IPS-15b (cell line): Measurements from ENCODE around the gene TBPL1.

Source experiments
- H3K27me3 ChIP-seq: one replicate; pipeline ENCODE4 v1.6.1; 2013; ENCODE audit warnings: low read length; ENCODE audit not compliant: control insufficient read depth, insufficient read depth
- H3K36me3 ChIP-seq: one replicate; pipeline ENCODE4 v1.6.1; 2013; ENCODE audit warnings: low read length; ENCODE audit not compliant: control insufficient read depth, insufficient read depth
- H3K4me1 ChIP-seq: one replicate; pipeline ENCODE4 v1.6.1; 2013; ENCODE audit warnings: mild to moderate bottlenecking, low read length; ENCODE audit not compliant: control insufficient read depth, insufficient read depth
- H3K4me3 ChIP-seq: one replicate; pipeline ENCODE4 v1.5.1; 2013; ENCODE audit warnings: low read depth, low read length
- H3K9ac ChIP-seq: one replicate; pipeline ENCODE4 v1.6.1; 2013; ENCODE audit warnings: low read depth, mild to moderate bottlenecking, low read length
- H3K9me3 ChIP-seq: one replicate; pipeline ENCODE4 v1.6.1; 2013; ENCODE audit warnings: mild to moderate bottlenecking, low read length; ENCODE audit not compliant: control insufficient read depth, insufficient read depth

TBPL1 gene

DNA sequence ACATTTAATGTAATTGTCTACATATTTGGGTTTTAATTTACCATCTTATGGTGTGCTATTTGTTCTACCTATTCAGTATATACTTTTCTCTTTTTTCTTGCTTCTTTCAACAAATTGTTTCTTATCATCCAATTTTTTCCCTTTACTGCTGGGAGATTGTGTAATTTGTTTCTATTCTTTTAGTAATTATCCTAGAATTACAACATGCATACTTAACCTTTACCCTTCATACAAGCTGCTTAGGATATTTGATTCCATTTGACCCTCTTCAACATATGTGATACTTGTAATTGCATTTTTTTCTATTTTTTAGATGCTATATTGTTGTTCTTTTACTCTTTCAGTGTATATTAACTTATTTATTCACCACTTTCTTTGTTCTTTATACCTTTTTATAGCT, 15.1 kb upstream of the TBPL1 start:
- Histone ChIP-seq H3K36me3 (no peaks in the 10 kb centered on the region), H3K4me1 (no peaks in the 10 kb centered on the region), H3K9ac (no peak overlapping the region), H3K27me3 (no peaks in the 10 kb centered on the region), H3K9me3 (no peaks in the 10 kb centered on the region), H3K4me3 (no peak overlapping the region)

DNA sequence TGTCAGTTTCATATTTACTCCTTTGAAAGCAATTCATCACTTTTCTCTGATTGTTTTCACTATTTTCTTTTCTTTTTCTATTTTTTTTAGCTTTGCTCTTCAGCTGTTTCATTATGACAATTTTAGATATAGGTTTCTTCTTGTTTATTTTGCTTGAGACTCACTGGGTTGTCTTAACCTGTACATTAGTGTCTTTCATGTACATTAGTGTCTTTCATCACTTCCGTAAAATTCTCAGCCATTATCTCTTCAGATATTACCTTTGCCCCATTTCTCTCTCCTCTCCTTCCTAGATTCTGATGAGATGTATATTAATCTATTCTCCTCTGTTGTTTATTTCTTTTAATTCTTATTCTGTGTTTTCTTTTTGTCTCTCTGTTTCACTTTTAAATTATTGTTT, 14.5 kb upstream of the TBPL1 start:
- Histone ChIP-seq H3K9ac (no peak overlapping the region), H3K4me1 (no peaks in the 10 kb centered on the region), H3K36me3 (no peaks in the 10 kb centered on the region), H3K27me3 (no peaks in the 10 kb centered on the region), H3K9me3 (no peaks in the 10 kb centered on the region), H3K4me3 (no peak overlapping the region)

DNA sequence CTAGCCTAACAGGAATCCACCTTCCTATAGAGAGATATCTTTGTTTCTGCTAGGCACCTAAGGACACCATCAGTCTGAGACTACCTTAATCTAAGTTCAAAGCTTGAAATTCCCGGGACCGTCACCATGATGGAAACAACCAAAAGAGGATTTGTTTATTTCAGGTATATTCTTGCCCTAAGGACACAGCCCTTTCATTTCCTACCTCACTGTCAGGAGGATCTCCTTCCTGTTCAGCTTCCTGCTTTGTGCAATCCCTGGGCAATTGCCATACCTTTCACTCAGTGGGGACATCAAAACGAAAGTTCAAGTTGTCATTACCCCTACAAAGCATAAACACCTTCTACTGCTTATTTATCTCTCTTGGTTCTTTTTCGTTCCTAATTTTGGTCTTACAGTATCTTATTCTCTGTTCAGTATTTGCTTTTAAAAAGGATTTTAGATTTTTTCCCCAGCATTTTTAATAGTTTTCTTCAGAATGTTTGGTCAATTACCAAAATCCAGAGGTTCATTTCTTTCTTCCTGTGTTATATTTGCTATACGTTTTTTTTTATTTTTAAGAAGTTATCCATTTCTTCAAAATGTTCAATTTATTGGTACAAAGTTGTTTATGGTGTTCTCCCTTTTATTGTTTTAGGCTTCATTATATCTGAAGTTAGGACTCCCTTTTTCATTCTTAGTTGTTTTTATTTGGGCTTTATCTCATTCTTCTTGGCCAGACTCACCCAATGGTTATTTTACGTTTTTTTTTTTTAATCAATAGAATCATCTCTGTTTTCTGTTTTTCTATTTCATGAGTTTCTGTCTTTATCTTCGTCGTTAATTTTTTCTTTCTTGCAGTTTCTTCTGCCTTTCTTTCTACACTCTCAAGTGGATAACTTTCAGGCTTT, 13.0 kb upstream of the TBPL1 start:
- H3K27me3 ChIP-seq: no peaks in the 10 kb centered on the region
- no peaks in the 10 kb centered on the region for H3K9me3 ChIP-seq
- H3K36me3 ChIP-seq: no peaks in the 10 kb centered on the region
- H3K4me1 ChIP-seq: no peaks in the 10 kb centered on the region
- H3K9ac ChIP-seq: no peak overlapping the region
- no peak overlapping the region for H3K4me3 ChIP-seq

DNA sequence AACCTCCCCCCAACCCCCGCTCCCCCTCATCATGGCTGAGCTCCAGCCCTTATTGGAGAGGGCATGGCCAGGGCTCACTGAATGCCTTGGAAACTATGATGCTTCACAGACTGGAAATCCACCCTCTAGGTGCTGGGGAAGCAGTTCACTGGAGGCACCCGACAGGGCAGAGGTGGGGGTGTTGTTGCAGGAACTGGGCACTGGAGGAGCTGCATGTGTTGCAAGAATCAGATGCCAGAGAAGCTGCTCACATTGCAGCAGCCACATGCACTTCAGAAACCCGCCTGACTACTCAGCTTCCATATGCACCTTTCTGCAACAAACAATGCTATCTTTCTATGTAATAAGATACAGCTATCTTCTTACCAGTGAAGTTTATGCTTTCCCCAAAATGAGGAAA, 7.9 kb upstream of the TBPL1 start:
- H3K27me3 ChIP-seq: peaks cover 2% of the 10 kb centered on the region
- no peak overlapping the region for H3K9ac ChIP-seq
- H3K36me3 ChIP-seq: no peaks in the 10 kb centered on the region
- H3K9me3 ChIP-seq: no peaks in the 10 kb centered on the region
- no peak overlapping the region for H3K4me3 ChIP-seq
- H3K4me1 ChIP-seq: no peaks in the 10 kb centered on the region

DNA sequence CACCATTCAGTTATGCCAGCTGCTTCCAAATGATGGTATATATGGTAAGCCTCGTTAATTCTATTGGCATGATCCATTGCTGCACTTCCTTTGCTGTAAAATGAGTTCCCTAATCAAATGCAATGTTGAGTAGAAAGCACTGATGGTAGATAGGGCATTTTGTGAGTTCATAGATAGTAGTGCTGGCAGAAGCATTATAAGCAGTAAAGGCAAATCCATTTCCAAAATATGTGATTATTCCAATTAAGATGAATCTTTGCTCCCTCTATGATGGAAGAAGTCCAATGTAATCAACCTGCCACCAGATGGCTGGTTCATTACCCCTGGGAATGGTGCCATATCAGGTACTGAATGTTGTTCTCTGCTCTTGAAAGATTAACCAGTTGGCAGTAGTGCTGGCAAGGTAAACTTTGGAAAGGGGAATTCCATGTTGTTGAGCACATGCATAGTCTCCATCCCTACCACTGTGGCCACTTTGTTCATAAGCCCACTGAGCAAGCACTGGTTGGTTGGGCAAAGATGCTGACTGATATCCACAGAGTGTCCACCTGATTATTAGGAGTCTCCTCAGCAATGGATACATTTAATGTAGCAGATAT, 5.6 kb upstream of the TBPL1 start:
- peaks cover 7% of the 10 kb centered on the region for H3K4me1 ChIP-seq
- H3K36me3 ChIP-seq: no peaks in the 10 kb centered on the region
- peaks cover 7% of the 10 kb centered on the region for H3K27me3 ChIP-seq
- H3K4me3 ChIP-seq: no peak overlapping the region
- no peaks in the 10 kb centered on the region for H3K9me3 ChIP-seq
- no peak overlapping the region for H3K9ac ChIP-seq

DNA sequence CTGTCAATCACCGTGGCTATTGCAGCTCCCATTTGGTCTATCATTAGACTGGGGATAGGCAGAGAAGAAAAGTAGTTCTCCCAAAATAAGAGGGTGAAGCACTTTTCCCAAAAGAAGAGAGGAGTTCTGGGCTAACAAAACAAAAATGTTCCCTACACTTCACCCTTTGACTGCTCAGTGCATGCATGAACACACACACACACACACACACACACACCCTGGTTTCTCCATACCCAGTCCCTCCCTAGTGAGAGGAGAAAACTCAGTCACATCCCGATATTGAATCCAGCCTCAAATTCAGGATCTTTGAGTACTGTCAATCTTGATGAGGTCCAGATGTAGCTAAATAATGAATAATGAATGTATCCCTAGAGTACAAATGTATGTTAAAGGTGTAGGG, 4.6 kb upstream of the TBPL1 start:
- Histone ChIP-seq H3K4me1 (peaks cover 7% of the 10 kb centered on the region), H3K9me3 (no peaks in the 10 kb centered on the region), H3K4me3 (no peak overlapping the region), H3K36me3 (no peaks in the 10 kb centered on the region), H3K9ac (no peak overlapping the region), H3K27me3 (peaks cover 7% of the 10 kb centered on the region)

DNA sequence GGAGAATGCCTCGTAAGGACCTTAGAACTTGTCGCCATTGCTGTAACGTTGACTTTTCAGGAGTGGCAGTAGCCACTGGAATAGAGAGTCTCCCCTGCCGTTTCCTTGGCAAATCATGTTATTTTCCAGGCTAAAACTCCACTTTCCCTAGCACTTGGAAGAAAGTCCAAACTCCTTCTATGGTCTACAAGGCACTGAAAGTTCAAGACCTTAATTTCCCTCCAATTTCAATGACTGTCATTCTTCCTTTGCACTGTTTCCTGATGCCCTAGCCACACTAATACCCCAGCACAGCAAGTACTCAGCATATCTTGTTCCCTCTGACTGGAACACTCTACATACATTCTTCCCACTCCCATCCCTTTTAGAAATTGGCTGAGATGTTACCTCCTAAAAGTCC, 1.8 kb upstream of the TBPL1 start:
- no peaks in the 10 kb centered on the region for H3K36me3 ChIP-seq
- H3K4me3 ChIP-seq: peak overlapping the region; percentile 93
- no peak overlapping the region for H3K9ac ChIP-seq
- H3K4me1 ChIP-seq: peaks cover 21% of the 10 kb centered on the region
- H3K9me3 ChIP-seq: no peaks in the 10 kb centered on the region
- H3K27me3 ChIP-seq: peaks cover 7% of the 10 kb centered on the region

DNA sequence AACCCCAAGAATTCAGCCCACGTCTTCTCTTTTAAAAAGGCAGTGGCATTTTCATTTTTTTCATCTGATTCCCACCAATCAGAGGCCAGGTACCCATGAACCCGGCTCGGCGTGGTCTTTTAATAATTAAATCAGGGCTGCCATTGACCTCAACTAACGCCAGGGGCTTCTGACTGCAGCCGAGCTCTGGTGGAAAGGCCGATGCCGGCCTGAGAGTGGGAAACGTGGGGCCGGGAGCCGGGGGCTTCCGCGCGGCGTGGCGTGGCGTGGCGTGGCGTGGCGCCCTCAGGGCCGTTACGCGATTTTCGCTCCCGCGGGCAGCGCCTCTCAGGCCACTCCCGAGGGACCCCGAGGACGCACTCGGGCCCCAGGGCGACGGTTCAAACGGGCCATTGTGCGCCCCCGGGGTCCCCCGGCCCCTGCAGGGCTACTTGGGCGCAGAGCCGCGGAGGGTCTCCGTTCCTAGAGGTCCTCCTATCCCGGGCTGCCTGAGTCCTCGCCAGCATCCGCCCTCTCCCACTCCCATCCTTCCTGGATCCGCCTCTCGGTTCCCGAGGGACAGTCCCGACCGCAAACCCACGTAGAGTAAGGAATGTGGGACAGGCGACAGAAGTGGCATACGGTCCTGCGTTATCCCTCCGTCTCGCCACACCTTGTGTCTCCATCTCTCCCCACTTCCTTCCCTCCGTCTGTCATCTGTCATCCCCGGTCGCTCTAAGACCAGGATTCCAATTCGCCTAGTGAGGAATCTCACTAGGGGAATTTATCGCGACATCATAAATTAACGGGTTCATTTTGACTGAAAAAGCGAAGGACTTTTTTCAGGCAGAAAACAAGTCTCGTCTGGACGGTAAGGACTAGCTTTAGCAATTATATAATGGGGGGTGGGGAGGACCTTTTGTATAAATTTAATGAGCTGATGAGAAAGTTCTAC, 876 bp upstream of the TBPL1 start:
- Histone ChIP-seq H3K27me3 (peaks cover 7% of the 10 kb centered on the region), H3K9ac (no peak overlapping the region), H3K4me3 (peak overlapping the region; percentile 93)

DNA sequence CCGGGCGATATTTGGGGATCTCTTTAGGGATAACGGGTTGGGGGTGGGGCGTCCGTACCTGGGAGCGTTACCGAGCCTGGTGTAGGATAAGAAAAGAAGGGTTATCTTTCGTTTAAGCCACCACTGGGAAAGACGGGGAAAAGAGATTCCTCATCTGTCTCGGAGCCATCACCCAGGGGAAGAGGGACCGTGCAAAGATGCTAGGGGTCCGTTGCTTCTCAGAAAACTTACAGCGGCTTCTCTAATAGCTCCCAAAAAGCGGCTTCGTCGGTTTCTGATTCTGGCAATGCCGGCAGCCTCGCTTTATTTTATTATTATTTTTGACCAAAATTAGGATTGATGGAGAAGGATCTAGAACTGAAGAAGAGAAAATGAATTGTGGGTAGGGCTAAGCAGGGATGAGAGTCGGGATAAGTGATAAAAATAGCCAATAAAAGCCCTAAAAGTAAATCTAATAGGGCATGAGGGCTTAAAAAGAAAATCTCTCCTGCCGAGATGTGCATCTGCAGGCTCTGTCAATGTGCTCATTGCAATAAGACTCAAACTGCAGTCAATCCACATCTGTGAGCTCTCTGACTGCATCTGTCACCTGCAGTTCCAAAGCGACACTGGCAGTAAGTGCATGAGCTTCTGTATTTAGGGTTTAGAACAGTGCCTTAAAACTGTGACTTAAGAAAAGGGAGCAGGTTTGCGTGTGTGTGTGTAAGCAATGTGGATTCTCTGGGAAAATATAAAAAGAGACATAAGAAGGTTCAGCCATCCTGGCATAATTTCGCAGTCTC, 801 bp downstream of the TBPL1 start:
- Histone ChIP-seq H3K4me3 (peak overlapping the region; percentile 83), H3K36me3 (no peaks in the 10 kb centered on the region), H3K4me1 (peaks cover 21% of the 10 kb centered on the region), H3K9ac (peak overlapping the region; percentile 37), H3K27me3 (peaks cover 5% of the 10 kb centered on the region), H3K9me3 (no peaks in the 10 kb centered on the region)

More for the DNA sequence above, 876 bp upstream of the TBPL1 start:
- no peaks in the 10 kb centered on the region for H3K9me3 ChIP-seq
- no peaks in the 10 kb centered on the region for H3K36me3 ChIP-seq
- H3K4me1 ChIP-seq: peaks cover 21% of the 10 kb centered on the region

DNA sequence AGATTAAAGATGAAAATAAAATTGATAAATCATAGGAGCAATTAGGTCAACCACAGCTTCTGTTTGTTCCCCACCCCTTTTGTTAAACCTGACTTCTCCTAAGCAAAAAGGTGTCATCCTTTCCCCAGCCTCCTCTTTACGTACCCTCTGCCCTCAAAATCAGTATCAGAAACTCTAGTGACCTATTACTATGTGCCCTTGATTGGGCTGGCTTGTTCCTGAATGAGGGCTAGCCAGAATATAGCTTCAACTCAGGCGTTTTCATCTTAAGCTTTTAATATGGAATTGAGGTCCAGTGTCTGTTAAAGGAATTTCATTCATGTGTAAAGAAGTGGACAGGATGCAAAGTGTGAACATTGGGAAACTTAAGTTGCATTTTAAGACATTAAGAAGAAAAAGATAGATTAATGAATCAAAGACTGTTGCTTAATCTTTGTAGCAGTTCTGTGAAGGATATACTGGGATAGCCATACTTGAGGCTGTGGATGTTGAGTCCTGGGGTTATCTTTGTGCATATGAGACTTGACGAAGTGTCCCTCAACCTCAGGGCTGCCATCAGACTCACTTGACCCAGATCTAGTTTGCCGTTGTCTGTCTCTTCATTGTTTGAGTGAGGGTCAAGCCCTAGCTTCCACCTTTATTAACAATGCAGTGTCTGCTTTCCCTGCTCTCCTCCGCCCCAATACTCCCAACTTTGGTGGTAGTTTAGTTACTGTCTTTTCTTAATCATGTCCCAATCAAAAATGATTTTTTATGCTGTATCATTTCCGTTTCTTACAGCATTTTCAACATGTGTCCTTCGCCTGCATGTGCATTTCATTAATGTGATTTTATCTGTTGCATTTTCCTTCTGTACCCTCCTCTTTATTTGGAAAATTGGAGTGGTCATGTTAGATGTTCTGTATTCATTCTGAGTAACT, 1.9 kb downstream of the TBPL1 start:
- Histone ChIP-seq H3K27me3 (peaks cover 5% of the 10 kb centered on the region), H3K9ac (no peak overlapping the region), H3K4me3 (no peak overlapping the region), H3K9me3 (no peaks in the 10 kb centered on the region), H3K4me1 (peaks cover 21% of the 10 kb centered on the region), H3K36me3 (no peaks in the 10 kb centered on the region)
